ENCODE results near the gene PSD.
"Not testable (repeated sequence)": the region's sequence is repeated elsewhere in the genome, so short reads cannot be mapped to it uniquely, and the experiment has no call there.

The PSD gene

GRCh38 chr10:102418622-102419268 is at the start of gene PSD:
PSD (minus strand) TSS chr10:102418785; CDS start chr10:102417038, 1,747 bp downstream.
- DNase-seq: no peak

GRCh38 chr10:102467971-102468438 is 49.4 kb upstream of the PSD start:
- DNase-seq: no peak

GRCh38 chr10:102467318-102467717 is 48.7 kb upstream of the PSD start:
- DNase-seq: no peak

DNA sequence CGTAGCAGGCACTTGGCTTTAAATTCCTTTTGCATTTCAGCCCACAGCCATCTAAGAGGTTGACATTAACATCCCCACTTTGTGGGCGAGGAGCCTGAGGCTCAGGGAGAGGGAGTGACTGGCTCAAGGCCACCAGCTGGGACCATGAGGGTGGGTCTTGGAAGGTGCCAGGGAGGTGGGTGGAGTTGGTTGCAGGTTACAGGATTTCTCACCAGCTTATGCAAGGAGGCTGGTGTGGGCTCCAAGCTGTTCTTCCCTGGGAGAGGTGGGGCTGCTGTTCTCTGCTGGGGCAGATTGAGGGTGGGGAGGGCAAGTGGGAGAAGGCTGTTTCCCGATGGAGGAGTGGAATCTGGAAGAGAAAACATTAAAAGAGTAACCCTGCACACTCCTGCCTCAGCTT is 46.9 kb upstream of the PSD start:
- no peak for DNase-seq

- DNase-seq: no peak
Observed at GRCh38 chr10:102463983-102464382, 45.4 kb upstream of the PSD start.

DNA sequence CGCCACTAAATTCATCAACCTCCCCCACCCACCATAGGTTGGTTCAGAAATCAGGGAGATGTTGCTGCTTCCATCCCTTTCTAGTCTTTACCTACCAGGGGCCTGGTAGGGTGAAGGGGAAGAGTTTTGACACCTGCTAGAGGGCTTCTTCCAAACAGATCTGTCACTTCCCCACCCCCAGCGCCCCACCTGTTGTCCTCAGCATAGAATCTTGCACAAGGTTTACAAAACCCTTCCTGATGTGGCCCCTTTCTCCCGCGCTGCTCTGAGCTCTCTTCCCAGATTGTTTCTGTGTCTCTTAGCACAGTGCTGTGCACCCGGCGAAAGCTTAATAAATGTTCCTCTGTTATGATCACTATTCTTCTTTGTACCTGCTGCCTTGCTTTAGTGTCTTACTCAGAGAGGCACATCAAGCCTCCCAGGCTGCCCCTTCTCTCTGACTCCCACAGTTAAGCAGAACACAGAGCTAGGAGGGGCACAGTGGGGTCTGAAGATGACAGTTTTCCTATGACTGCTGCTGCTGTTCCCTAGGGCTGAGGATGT is 44.0 kb upstream of the PSD start:
- DNase-seq: no peak

DNA sequence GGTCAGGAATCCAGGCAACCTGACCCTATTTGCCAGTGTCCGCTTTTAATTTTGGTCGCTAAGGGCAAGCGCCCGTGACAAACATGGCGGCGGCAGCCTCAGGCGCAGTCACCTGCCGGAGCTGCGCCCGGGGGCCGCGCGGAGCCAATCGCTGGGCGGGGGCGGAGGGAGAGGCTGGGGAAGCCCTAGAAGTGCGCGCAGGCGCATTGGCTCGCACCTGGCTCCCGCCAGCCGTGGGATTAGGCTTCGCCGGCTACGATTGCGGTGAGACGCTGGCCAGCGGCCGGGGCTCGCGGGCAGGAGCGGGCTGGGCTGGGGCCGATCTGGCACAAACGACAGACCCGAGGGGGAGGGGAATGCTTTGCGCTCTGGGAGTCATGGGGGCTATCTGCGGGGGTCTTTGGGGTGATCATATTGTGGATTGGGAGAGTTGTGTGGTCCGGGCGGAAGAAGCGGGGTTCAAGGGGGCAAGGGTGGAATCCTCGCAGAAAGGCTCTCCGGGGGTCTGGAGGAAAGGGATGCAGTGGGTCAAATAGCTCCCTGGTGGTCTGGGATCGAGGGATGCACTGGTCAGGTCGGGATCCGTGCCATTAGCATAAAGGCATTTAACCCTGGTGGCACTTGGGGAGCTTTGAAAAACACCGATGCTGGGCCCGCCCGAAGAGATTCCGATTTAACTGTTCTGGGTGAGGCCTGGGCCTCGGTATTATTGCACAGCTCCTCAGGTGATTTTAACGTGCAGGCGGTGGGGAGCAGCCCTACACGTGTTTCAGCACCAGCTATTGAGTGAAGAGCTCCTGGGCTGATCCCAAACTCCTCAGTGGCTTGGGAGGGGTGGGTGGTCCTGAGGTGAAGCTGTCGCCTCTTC is 42.8 kb upstream of the PSD start:
- no peak for DNase-seq

- no peak for DNase-seq
Observed at GRCh38 chr10:102460836-102461186, 42.2 kb upstream of the PSD start.

GRCh38 chr10:102458656-102459055 is 40.1 kb upstream of the PSD start:
- DNase-seq: no peak

DNA sequence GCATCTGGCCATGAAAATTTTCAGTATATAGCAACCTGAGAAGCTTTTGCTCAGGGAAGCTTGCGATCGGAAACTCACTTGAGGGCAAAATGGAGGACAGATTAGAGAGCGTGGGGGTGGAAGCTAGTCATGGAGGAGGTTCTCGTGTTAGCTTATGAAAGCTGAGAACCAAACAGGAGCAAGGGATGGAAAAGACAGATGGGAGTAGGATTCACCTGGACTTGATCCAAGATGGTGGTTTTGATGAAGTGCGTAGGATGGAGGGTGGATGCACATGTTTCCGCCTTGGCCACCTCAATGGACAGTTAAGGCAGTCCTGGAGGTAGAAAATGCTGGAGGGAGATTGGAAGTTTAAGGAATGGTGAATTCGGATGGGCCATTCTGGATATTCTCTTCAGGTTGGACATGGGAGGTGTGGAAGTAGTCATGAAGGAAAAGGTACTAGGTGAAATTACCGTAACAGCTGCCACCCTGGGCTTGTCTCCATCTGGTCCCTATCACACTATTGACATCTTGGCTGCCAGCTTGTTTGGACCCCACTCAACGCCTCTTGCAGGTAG is 39.1 kb upstream of the PSD start:
- no peak for DNase-seq

- DNase-seq: no peak
Observed at GRCh38 chr10:102455893-102456471, 37.4 kb upstream of the PSD start.

DNA sequence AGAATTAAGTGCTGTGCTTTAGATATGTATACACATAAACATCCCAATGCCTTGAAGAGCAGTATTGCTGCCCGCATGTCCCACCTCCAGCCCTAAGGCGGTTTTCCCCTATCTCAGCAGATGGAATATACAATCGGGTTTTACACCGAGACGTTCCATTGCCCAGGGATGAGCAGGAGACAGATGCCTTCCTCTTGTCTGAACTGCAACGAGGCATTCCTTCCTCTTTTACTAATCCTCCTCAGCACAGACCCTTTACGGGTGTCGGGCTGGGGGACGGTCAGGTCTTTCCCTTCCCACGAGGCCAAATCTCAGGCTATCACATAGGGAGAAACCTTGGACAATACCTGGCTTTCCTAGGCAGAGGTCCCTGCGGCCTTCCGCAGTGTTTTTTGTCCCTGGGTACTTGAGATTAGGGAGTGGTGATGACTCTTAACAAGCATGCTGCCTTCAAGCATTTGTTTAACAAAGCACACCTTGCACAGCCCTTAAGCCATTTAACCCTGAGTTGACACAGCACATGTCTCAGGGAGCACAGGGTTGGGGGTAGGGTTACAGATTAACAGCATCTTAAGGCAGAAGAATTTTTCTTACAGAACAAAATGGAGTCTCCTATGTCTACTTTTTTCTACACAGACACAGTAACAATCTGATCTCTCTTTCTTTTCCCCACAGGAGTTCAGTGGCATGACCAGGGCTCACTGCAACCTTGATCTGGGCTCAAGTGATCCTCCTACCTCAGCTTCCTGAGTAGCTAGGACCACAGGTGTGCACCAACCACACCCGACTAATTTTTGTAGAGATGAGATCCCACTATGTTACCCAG is 36.3 kb upstream of the PSD start:
- not testable (repeated sequence) for DNase-seq

- no peak for DNase-seq
Observed at GRCh38 chr10:102453502-102453901, 34.9 kb upstream of the PSD start.

- no peak for DNase-seq
Observed at GRCh38 chr10:102452672-102453340, 34.2 kb upstream of the PSD start.

GRCh38 chr10:102451105-102451969 is 32.8 kb upstream of the PSD start, which contains the start of gene C10orf95:
C10orf95 (minus strand) TSS chr10:102451543; CDS start chr10:102451093, 450 bp downstream.
- no peak for DNase-seq

DNA sequence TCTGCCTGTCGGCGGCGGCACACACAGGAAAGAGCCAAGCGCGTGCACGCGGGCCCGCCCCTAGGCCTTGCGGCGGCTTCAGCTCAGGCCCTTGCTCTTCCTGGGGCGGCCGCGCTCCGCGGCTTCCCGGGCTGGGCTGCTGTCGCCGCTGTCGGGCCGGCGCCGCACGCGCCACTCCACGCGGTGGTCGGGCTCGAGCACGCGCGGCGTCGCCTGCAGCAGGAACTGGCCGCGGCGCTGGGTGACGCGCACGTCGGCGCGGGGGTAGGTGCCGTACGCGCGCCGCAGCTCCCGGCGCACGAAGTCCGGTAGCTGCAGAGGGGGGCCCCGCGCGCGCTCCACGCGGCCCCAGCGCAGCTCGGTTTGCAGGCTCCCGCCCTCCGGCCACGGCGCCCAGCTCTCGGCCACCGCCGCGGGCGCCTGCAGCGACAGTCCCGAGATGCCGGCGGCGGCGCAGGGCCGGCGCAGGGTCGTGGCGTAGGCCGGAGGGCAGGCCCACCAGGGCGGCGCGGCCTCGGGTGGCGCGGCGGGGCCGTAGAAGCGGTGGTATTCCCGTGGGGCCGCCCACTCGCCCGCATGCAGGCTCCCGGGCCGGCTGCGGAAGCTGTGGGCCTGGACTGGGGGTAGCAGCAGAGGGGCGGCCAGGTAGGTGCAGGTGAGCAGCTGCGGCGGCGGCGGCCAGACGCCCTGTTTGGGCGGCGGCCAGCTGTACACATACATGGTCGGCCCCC is 32.0 kb upstream of the PSD start:
- DNase-seq: peak; percentile 17

- no peak for DNase-seq
Observed at GRCh38 chr10:102450124-102450373, 31.5 kb upstream of the PSD start.

DNA sequence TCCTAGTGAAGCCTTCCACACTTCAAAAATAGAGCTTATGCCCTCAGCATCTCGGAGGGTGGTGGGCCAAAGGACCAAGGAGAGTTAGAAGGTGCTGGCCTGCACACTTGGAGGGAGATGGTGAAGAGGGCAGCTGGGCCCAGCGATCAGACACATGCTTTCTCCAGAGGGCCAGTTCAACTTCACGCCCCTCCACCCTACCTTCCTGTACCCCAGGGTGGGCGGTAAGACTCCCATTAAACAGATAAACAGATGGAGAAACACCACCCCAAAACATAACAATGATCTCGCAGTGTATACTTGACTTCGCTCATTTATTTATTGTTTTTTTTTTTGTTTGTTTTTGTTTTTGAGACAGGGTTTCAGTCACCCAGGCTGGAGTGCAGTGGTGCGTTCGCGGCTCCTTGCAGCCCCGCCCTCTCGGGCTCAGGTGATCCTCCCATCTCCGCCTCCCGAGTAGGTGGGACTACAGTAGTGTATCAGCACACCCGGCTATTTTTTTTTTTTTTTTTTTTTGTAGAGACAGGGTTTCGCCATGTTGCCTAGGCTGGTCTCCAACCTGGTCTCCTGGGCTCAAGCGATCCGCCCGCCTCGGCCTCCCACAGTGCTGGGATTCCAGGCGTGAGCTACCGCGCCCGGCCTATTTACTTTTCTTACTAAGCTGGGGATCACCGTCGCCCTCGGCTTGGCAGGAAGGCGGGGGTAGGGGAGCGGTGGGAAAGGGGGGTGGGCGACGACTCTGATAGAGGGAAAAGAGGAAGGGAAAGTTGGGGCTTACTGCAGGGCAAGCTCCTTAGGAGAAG is 30.9 kb upstream of the PSD start:
- no peak for DNase-seq

- DNase-seq: no peak
Observed at GRCh38 chr10:102444851-102445250, 26.3 kb upstream of the PSD start.
